ENCODE data around the gene PRSS57.

Gene PRSS57

DNA sequence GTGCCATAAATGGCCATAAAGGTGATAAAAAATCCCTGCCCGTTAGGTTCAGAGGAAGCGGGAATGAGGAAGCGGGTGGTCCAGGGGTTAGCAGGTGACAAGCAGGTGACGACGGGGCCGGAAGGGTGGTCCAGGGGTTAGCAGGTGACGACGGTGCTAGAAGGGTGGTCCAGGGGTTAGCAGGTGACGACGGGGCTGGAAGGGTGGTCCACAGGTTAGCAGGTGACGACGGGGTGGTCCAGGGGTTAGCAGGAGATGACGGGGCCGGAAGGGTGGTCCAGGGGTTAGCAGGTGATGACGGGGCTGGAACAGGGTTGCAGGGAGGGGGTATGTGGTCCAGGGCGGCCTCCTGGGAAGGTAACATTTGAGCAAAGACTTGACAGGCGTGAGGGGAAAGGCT lies 6.3 kb downstream of the PRSS57 start:
- TF ChIP-seq OSR1 (CRISPR knock-in tag; IDR thresholded peaks at IDR 0.05), result no peak
- TF ChIP-seq ZNF8 (CRISPR knock-in tag; IDR thresholded peaks at IDR 0.05), result no peak
- TF ChIP-seq, protein P1, sequence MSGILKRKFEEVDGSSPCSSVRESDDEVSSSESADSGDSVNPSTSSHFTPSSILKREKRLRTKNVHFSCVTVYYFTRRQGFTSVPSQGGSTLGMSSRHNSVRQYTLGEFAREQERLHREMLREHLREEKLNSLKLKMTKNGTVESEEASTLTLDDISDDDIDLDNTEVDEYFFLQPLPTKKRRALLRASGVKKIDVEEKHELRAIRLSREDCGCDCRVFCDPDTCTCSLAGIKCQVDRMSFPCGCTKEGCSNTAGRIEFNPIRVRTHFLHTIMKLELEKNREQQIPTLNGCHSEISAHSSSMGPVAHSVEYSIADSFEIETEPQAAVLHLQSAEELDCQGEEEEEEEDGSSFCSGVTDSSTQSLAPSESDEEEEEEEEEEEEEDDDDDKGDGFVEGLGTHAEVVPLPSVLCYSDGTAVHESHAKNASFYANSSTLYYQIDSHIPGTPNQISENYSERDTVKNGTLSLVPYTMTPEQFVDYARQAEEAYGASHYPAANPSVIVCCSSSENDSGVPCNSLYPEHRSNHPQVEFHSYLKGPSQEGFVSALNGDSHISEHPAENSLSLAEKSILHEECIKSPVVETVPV (CRISPR knock-in tag; IDR thresholded peaks at IDR 0.05), result no peak
- TF ChIP-seq PPARA (CRISPR knock-in tag; IDR thresholded peaks at IDR 0.05; ENCODE audit: borderline replicate concordance), result no peak
- TF ChIP-seq ESRRG (CRISPR knock-in tag; IDR thresholded peaks at IDR 0.05), result no peak
- TF ChIP-seq ZFP30 (CRISPR knock-in tag; IDR thresholded peaks at IDR 0.05), result no peak
- TF ChIP-seq ZFP3 (CRISPR knock-in tag; IDR thresholded peaks at IDR 0.05), result no peak
- TF ChIP-seq, protein P2, sequence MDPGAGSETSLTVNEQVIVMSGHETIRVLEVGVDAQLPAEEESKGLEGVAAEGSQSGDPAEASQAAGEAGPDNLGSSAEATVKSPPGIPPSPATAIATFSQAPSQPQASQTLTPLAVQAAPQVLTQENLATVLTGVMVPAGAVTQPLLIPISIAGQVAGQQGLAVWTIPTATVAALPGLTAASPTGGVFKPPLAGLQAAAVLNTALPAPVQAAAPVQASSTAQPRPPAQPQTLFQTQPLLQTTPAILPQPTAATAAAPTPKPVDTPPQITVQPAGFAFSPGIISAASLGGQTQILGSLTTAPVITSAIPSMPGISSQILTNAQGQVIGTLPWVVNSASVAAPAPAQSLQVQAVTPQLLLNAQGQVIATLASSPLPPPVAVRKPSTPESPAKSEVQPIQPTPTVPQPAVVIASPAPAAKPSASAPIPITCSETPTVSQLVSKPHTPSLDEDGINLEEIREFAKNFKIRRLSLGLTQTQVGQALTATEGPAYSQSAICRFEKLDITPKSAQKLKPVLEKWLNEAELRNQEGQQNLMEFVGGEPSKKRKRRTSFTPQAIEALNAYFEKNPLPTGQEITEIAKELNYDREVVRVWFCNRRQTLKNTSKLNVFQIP (CRISPR knock-in tag; IDR thresholded peaks at IDR 0.05; ENCODE audit: borderline replicate concordance, low read depth), result no peak
- TF ChIP-seq TCF4 (CRISPR knock-in tag; IDR thresholded peaks at IDR 0.05; ENCODE audit: borderline replicate concordance), result no peak
- TF ChIP-seq GLIS3 (CRISPR knock-in tag; IDR thresholded peaks at IDR 0.05), result no peak
- TF ChIP-seq, protein P3, sequence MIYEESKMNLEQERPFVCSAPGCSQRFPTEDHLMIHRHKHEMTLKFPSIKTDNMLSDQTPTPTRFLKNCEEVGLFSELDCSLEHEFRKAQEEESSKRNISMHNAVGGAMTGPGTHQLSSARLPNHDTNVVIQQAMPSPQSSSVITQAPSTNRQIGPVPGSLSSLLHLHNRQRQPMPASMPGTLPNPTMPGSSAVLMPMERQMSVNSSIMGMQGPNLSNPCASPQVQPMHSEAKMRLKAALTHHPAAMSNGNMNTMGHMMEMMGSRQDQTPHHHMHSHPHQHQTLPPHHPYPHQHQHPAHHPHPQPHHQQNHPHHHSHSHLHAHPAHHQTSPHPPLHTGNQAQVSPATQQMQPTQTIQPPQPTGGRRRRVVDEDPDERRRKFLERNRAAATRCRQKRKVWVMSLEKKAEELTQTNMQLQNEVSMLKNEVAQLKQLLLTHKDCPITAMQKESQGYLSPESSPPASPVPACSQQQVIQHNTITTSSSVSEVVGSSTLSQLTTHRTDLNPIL (CRISPR knock-in tag; IDR thresholded peaks at IDR 0.05; ENCODE audit: low read depth), result no peak
- TF ChIP-seq CSDC2 (CRISPR knock-in tag; IDR thresholded peaks at IDR 0.05), result no peak
- ATAC-seq, result no peak

GRCh38 chr19:688214-688613 lies 7.0 kb downstream of the PRSS57 start:
- no peak for ATAC-seq
- TF ChIP-seq ESRRG (CRISPR knock-in tag; IDR thresholded peaks at IDR 0.05) (no peak), PPARA (CRISPR knock-in tag; IDR thresholded peaks at IDR 0.05; ENCODE audit: borderline replicate concordance) (no peak), PATZ1 (CRISPR knock-in tag; IDR thresholded peaks at IDR 0.05; ENCODE audit: borderline replicate concordance) (no peak), ZC3H10 (CRISPR knock-in tag; IDR thresholded peaks at IDR 0.05) (no peak), RARB (CRISPR knock-in tag; IDR thresholded peaks at IDR 0.05) (no peak), SNAI2 (CRISPR knock-in tag; IDR thresholded peaks at IDR 0.05) (no peak), GLIS3 (CRISPR knock-in tag; IDR thresholded peaks at IDR 0.05) (no peak), ARNTL (CRISPR knock-in tag; IDR thresholded peaks at IDR 0.05; ENCODE audit: borderline replicate concordance, low read depth) (no peak), OSR1 (CRISPR knock-in tag; IDR thresholded peaks at IDR 0.05) (no peak), BACH2 (CRISPR knock-in tag; IDR thresholded peaks at IDR 0.05; ENCODE audit: borderline replicate concordance) (no peak), TSHZ2 (CRISPR knock-in tag; IDR thresholded peaks at IDR 0.05) (no peak), ZNF8 (CRISPR knock-in tag; IDR thresholded peaks at IDR 0.05) (no peak), ZFP3 (CRISPR knock-in tag; IDR thresholded peaks at IDR 0.05) (no peak), ZNF70 (CRISPR knock-in tag; IDR thresholded peaks at IDR 0.05) (no peak)
- TF ChIP-seq, protein P3 (CRISPR knock-in tag; IDR thresholded peaks at IDR 0.05; ENCODE audit: low read depth), result no peak
- TF ChIP-seq, protein P2 (CRISPR knock-in tag; IDR thresholded peaks at IDR 0.05; ENCODE audit: borderline replicate concordance, low read depth), result no peak
